Renal cortex interstitium (tissue), 11 donors: ENCODE data around the gene KIF7. TPM values are rescaled to one million over a fixed set of nuclear protein-coding genes. Genes with fewer than 3 reads are reported as not detected.
A peak's percentile ranks its signal among the peaks of the same experiment; 100 is the strongest.

ENCODE experiments used
- DNase-seq, 11 donors: peaks; one replicate each; pipeline ENCODE4 v3.0.0-alpha.2; 2013; ENCODE audit warnings: low read depth in 9 of 11, low spot score in 4 of 11; ENCODE audit errors: extremely low read depth in 1 of 11
- polyA plus RNA-seq, 3 donors: library from polyadenylated mRNA; unstranded; fragments of 120-200 nt; gene quantifications; one replicate each; pipeline ENCODE4 v1.2.1, GENCODE V29; 2013; ENCODE audit not compliant: insufficient read length in 3 of 3

The KIF7 gene
- polyA plus RNA-seq, 3 donors: 9.3 to 14.2 (median 13.9) TPM

DNA sequence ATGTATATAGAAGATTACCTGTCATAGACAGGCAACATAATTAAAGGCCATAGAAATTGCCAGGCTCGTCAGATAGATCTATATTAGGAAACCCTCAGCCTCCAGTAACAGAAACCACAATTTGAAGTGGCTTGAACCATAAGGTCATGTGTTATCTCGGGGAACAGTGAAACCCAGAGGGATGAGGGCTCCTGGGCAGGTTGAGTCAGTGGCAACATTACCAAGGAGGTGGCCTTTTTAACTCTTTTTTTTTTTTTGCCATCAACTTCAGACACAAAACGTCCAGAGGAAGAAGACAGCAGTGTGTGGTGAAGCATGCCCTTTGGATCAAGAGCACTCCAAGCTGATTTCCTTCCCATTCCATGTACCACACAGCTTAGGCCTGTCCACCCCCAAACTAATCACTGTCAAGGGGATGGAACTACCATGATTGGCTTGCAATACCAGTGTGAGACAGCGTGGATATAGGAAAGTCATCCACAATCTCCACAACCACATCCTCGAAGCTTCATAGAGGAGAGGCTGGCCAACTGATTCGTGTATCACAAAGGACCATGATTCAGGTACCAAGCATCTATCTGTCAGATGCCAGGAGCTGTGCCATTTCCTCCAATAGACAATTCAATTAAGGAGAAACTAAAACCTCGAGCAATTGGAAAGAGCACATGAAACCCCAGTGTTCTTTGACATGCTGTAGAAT lies 999 bp upstream of the KIF7 start:
- DNase-seq: no peak

GRCh38 chr15:89654301-89654761 lies 936 bp downstream of the KIF7 start:
- DNase-seq: no peak

DNA sequence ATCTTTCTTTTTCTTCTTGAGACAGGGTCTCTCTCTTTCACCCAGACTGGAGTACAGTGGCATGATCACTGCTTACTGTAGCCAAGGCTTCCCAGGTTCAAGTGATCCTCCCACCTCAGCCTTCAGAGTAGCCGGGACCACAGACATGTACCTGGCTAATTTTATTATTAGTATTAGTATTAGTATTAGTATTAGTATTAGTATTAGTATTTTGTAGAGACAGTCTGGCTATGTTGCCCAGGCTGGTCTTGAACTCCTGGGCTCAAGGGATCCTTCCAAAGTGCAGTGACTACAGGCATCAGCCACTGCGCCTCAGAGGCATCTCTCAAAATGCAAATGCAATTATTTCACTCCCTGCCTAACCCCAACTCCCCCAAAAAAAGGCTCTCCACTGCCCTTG lies 1.7 kb downstream of the KIF7 start:
- no peak for DNase-seq

- no peak for DNase-seq
Observed at GRCh38 chr15:89652666-89653065, 2.6 kb downstream of the KIF7 start.

- DNase-seq: no peak
Observed at GRCh38 chr15:89652131-89652530, 3.1 kb downstream of the KIF7 start.

- DNase-seq: no peak
Observed at GRCh38 chr15:89649716-89650115, 5.6 kb downstream of the KIF7 start.

DNA sequence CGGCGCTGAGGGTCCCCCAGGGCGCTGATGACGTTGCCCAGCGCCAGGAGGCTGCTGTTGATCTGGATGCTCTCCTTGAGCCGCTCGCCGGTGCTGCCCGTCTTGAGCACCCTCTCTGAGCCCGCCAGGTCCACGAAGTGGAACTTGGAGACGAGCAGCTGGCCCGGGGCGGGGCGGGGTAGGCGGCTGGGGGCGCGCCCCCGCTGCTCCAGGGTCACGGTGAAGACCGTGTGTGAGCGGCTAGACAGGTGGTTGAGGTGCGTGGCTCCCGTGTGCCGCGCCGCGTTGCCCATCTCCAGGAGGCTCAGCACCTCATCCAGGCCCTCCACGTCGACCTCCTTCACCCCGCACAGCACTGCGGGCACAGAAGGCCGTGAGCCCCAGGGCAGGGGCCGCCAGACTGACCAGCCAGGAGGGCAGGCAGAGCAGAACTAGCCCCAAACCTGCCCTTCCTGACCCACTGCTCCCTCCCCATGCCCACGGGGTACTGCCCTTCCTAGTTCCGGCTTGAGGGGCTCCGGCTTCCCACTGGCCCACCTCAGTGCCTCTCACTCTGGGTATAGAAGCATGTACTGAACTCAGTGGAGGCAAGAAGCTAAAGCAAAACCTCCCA lies 6.1 kb downstream of the KIF7 start:
- no peak for DNase-seq

DNA sequence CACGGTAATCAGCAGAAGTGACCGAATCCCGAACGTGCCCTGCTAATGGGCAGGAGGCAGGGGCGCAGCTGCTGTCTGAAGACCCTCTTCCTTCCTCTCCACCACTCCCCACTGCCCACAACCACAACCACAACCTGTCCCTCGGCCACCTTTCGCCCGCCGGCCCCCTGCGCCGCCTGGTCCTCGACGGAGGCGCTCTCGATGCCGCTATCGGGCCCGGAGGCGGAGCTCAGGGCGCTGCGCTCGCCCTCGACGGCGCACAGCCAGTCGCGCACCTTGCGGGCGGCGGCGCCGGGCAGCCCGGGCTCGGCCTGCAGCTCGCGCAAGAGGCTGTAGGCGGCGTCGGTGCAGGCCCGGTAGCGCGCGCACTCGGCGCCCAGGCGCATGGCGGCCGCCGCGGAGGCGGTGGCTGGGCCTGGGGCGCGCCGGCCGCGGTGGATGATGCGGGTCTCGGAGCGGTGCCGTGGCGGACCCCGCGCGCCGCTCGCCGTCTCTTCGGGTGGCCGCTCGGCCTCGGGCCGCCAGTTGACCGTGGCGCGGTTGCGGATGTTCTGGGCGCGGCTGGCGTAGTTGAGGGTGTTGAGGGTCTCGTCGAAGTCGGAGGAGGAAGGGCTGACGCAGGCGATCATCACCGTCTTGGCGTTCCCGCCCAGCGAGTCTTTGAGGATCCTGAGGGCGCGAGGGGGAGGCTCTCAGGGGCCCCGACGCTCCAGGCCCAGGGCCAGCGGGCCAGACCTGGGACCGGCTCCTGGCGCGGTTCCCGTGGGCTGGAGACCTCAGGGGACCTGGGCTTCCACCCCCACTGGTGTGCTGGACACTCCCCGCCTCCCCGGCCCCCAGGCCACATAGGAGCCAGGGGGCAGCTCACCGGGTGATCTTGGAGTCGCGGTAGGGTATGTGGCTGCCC lies 6.9 kb downstream of the KIF7 start:
- DNase-seq: no peak

GRCh38 chr15:89647191-89647851 lies 7.9 kb downstream of the KIF7 start:
- DNase-seq: peak in 6 of 11 donors; percentile 33 to 58 (median 42)

GRCh38 chr15:89646416-89647141 lies 8.7 kb downstream of the KIF7 start:
- no peak for DNase-seq

DNA sequence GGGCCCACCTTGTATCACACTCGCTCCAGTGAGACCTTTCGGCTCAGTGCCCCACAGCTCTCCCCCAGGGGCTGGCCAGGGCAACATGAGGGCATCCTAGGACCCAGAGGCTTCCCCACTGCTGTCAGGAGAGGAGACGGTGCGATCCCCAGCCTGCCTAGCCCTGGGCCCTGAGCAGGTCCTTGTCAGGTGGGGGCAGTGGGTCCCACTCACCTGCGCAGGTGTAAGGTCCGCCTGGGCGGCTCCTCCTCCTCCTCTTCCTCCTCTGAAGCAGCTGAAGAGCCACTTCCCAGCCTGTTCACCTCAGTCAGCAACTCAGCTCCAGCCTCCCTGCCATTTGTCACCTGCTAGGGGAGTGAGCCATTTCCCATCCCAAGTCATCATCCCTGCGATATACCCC lies 9.6 kb downstream of the KIF7 start:
- no peak for DNase-seq

DNA sequence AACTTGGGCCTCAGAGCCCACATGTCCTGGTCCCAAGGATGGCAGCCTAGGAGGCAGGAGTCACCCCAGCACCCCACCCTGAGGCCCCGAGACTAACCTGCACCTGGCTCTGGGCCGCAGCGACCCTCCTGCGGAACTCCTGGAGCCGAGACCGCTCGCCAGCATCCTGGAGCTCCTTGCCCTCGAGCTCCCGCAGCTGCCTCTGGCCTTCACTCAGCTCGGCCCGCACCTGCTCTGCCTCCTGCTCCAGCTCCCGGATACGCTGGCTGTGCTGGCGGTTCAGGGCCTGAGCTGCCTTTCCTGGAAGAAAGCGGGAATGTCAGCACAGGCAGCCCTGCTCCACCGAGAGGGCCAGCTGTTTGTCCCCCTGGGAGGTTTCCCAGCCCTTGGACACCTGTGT lies 13.2 kb downstream of the KIF7 start:
- DNase-seq: no peak

- no peak for DNase-seq
Observed at GRCh38 chr15:89641053-89641452, 14.2 kb downstream of the KIF7 start.

GRCh38 chr15:89640245-89640644 lies 15.0 kb downstream of the KIF7 start:
- DNase-seq: no peak

- DNase-seq: no peak
Observed at GRCh38 chr15:89633585-89633984, 21.7 kb downstream of the KIF7 start.

- no peak for DNase-seq
Observed at GRCh38 chr15:89632563-89633430, 22.5 kb downstream of the KIF7 start.

- no peak for DNase-seq
Observed at GRCh38 chr15:89631902-89632264, 23.4 kb downstream of the KIF7 start.
